Neural cell (in vitro differentiated cells): ENCODE results near the gene SEMA3B. TPM values are rescaled to one million over a fixed set of nuclear protein-coding genes. Genes with fewer than 3 reads are reported as not detected.
A peak's percentile ranks its signal among the peaks of the same experiment; 100 is the strongest.

Source experiments
- H2AFZ ChIP-seq: fragments of 200-600, 300-800 bp; sonication (generic), shearing (Covaris generic); 2 replicates; pipeline ENCODE4 v1.6.0; 2014; ENCODE audit warnings: low read depth, mild to moderate bottlenecking, antibody characterized with exemption, low read length, moderate library complexity
- H3F3A ChIP-seq: fragments of 200-600 bp; shearing (Covaris generic); 2 replicates; pipeline ENCODE4 v1.6.1; 2016; ENCODE audit warnings: mild to moderate bottlenecking, moderate library complexity, mixed read lengths, antibody characterized with exemption, low read length; ENCODE audit not compliant: insufficient read depth, poor library complexity, severe bottlenecking
- H3K27ac ChIP-seq: fragments of 200-600, 300-800 bp; sonication (generic), shearing (Covaris generic); 2 replicates; pipeline ENCODE4 v1.5.1; 2014; ENCODE audit warnings: mild to moderate bottlenecking, low read length, moderate library complexity
- H3K27me3 ChIP-seq: fragments of 300-800, 200-600 bp; sonication (generic), shearing (Covaris generic); 2 replicates; pipeline ENCODE4 v1.6.0; 2014; ENCODE audit warnings: mild to moderate bottlenecking, low read depth, low read length, moderate library complexity; ENCODE audit not compliant: insufficient read depth
- H3K36me3 ChIP-seq: fragments of 300-800, 200-600 bp; sonication (generic), shearing (Covaris generic); 2 replicates; pipeline ENCODE4 v1.5.1; 2014; ENCODE audit warnings: mild to moderate bottlenecking, antibody characterized with exemption, low read length, moderate library complexity; ENCODE audit not compliant: insufficient read depth
- H3K4me2 ChIP-seq: fragments of 300-800, 200-600 bp; sonication (generic), shearing (Covaris generic); 2 replicates; pipeline ENCODE4 v1.6.0; 2014; ENCODE audit warnings: mild to moderate bottlenecking, low read length
- H3K4me3 ChIP-seq: fragments of 300-800, 200-600 bp; sonication (generic), shearing (Covaris generic); 2 replicates; pipeline ENCODE4 v1.5.1; 2014; ENCODE audit warnings: mild to moderate bottlenecking, low read length, moderate library complexity
- H3K79me2 ChIP-seq: fragments of 200-600 bp; shearing (Covaris generic); replicated peaks from 2 replicates; pipeline ENCODE4 v1.6.0; 2014; ENCODE audit warnings: mild to moderate bottlenecking, low read length, moderate library complexity; ENCODE audit not compliant: insufficient read depth
- H3K9ac ChIP-seq: fragments of 300-800, 200-600 bp; sonication (generic), shearing (Covaris generic); 2 replicates; pipeline ENCODE4 v1.6.1; 2016; ENCODE audit warnings: mild to moderate bottlenecking, low read length, mixed read lengths
- H3K9me2 ChIP-seq: fragments of 200-600 bp; shearing (Covaris generic); 2 replicates; pipeline ENCODE4 v1.6.1; 2016; ENCODE audit warnings: mild to moderate bottlenecking, low read length, mixed read lengths; ENCODE audit not compliant: insufficient read depth
- H3K9me3 ChIP-seq: fragments of 200-600, 300-800 bp; sonication (generic), shearing (Covaris generic); 2 replicates; pipeline ENCODE4 v1.6.1; 2016; ENCODE audit warnings: mild to moderate bottlenecking, mixed run types, low read length, moderate library complexity, mixed read lengths
- H4K20me1 ChIP-seq: fragments of 200-600 bp; shearing (Covaris generic); 2 replicates; pipeline ENCODE4 v1.6.1; 2016; ENCODE audit warnings: mild to moderate bottlenecking, mixed run types; ENCODE audit not compliant: insufficient read depth
- CTCF ChIP-seq: fragments of 450-650 bp; IDR thresholded peaks from 2 replicates; pipeline ENCODE4 v1.5.1; 2014; ENCODE audit warnings: antibody characterized with exemption, mild to moderate bottlenecking, moderate library complexity; ENCODE audit not compliant: poor library complexity, severe bottlenecking
- EP300 ChIP-seq: fragments of 450-650 bp; conservative IDR thresholded peaks from 2 replicates; pipeline ENCODE4 v1.6.1; 2014; ENCODE audit warnings: antibody characterized with exemption, mild to moderate bottlenecking, moderate library complexity; ENCODE audit not compliant: poor library complexity, severe bottlenecking
- EZH2 ChIP-seq: fragments of 200-600, 300-800 bp; shearing (Covaris generic), sonication (generic); IDR thresholded peaks from 2 replicates; pipeline ENCODE4 v1.6.1; 2014; ENCODE audit warnings: antibody characterized with exemption, low read length, borderline replicate concordance, mild to moderate bottlenecking; ENCODE audit not compliant: insufficient read depth, poor library complexity, severe bottlenecking
- MXI1 ChIP-seq: fragments of 450-650 bp; conservative IDR thresholded peaks from 2 replicates; pipeline ENCODE4 v1.6.1; 2014; ENCODE audit warnings: antibody characterized with exemption, mild to moderate bottlenecking; ENCODE audit not compliant: poor library complexity, severe bottlenecking
- POLR2AphosphoS5 ChIP-seq: IDR thresholded peaks from 2 replicates; pipeline ENCODE4 v1.6.1; 2012
- RAD21 ChIP-seq: fragments of 450-650 bp; conservative IDR thresholded peaks from 2 replicates; pipeline ENCODE4 v1.6.1; 2014; ENCODE audit warnings: antibody characterized with exemption, mild to moderate bottlenecking, moderate library complexity
- SMC3 ChIP-seq: fragments of 450-650 bp; conservative IDR thresholded peaks from 2 replicates; pipeline ENCODE4 v1.6.1; 2014; ENCODE audit warnings: antibody characterized with exemption, mild to moderate bottlenecking, moderate library complexity; ENCODE audit not compliant: poor library complexity
- TAF1 ChIP-seq: IDR thresholded peaks from 2 replicates; pipeline ENCODE4 v1.6.1; 2012; ENCODE audit warnings: low read depth
- polyA plus RNA-seq: library from polyadenylated mRNA; depleted of rRNA; stranded (reverse); fragments of >200 nt; gene quantifications from 2 replicates; pipeline ENCODE4 v1.2.3, GENCODE V29; 2014
- TF ChIP-seq, protein P1 (sequence below): IDR thresholded peaks from 2 replicates; pipeline ENCODE4 v1.6.1; 2012; ENCODE audit warnings: borderline replicate concordance

Gene SEMA3B
- polyA plus RNA-seq, 1 donor from 2014 or later: 7.8 TPM

DNA sequence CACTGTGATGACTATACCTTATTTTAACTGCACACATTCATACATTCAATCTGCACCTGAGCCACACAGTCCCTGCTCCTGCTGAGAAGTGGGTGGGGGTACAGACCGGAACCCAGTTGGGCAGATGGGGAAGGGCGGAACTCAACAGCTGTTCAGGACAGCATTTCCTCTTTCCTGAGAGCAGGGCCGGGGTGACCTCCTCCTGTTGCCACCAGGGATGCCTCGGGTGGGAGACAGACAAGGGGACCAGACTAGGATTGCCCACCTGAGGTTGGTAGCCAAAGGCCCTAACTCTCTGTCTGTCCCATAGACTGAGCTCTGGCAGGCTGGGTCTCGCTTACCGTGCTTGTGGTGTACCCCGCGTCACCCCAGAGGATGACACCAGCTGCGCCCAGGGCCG is 49.7 kb downstream of the SEMA3B start:
- no peak overlapping the region for H3K27ac ChIP-seq
- H3K9me2 ChIP-seq: no peaks in the 10 kb centered on the region
- TF ChIP-seq SMC3 (no peak), EP300 (no peak)
- no peaks in the 10 kb centered on the region for H3K36me3 ChIP-seq
- H3K9ac ChIP-seq: no peak overlapping the region
- H4K20me1 ChIP-seq: no peaks in the 10 kb centered on the region
- H3K4me3 ChIP-seq: peak overlapping the region; percentile 93
- no peak overlapping the region for H2AFZ ChIP-seq
- H3K9me3 ChIP-seq: no peaks in the 10 kb centered on the region
- no peaks in the 10 kb centered on the region for H3F3A ChIP-seq
- H3K27me3 ChIP-seq: no peaks in the 10 kb centered on the region
- H3K4me2 ChIP-seq: no peak overlapping the region
- peaks cover 23% of the 10 kb centered on the region for H3K79me2 ChIP-seq

- no peak overlapping the region for H3K27ac ChIP-seq
- no peaks in the 10 kb centered on the region for H3K9me3 ChIP-seq
- H3K4me3 ChIP-seq: peak overlapping the region; percentile 93
- TF ChIP-seq EP300: no peak
- TF ChIP-seq EZH2: no peak
- TF ChIP-seq RAD21: no peak
- no peak for TF ChIP-seq CTCF
- no peak for TF ChIP-seq SMC3
- TF ChIP-seq TAF1: no peak
- no peak for TF ChIP-seq POLR2AphosphoS5
- TF ChIP-seq, protein P1, sequence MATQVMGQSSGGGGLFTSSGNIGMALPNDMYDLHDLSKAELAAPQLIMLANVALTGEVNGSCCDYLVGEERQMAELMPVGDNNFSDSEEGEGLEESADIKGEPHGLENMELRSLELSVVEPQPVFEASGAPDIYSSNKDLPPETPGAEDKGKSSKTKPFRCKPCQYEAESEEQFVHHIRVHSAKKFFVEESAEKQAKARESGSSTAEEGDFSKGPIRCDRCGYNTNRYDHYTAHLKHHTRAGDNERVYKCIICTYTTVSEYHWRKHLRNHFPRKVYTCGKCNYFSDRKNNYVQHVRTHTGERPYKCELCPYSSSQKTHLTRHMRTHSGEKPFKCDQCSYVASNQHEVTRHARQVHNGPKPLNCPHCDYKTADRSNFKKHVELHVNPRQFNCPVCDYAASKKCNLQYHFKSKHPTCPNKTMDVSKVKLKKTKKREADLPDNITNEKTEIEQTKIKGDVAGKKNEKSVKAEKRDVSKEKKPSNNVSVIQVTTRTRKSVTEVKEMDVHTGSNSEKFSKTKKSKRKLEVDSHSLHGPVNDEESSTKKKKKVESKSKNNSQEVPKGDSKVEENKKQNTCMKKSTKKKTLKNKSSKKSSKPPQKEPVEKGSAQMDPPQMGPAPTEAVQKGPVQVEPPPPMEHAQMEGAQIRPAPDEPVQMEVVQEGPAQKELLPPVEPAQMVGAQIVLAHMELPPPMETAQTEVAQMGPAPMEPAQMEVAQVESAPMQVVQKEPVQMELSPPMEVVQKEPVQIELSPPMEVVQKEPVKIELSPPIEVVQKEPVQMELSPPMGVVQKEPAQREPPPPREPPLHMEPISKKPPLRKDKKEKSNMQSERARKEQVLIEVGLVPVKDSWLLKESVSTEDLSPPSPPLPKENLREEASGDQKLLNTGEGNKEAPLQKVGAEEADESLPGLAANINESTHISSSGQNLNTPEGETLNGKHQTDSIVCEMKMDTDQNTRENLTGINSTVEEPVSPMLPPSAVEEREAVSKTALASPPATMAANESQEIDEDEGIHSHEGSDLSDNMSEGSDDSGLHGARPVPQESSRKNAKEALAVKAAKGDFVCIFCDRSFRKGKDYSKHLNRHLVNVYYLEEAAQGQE: no peak
- no peak for TF ChIP-seq MXI1
- H3K9me2 ChIP-seq: no peaks in the 10 kb centered on the region
- H3K79me2 ChIP-seq: peaks cover 23% of the 10 kb centered on the region
- H2AFZ ChIP-seq: no peak overlapping the region
- H3K4me2 ChIP-seq: no peak overlapping the region
- no peaks in the 10 kb centered on the region for H4K20me1 ChIP-seq
- no peaks in the 10 kb centered on the region for H3F3A ChIP-seq
- H3K36me3 ChIP-seq: no peaks in the 10 kb centered on the region
- H3K9ac ChIP-seq: no peak overlapping the region
- H3K27me3 ChIP-seq: no peaks in the 10 kb centered on the region
Measured at GRCh38 chr3:50319181-50319893, 50.4 kb downstream of the SEMA3B start.
